ENCODE measurements around the gene CABP4. TPM values are rescaled to one million over a fixed set of nuclear protein-coding genes. Genes with fewer than 3 reads are reported as not detected.
"Not testable (repeated sequence)": the region's sequence is repeated elsewhere in the genome, so short reads cannot be mapped to it uniquely, and the experiment has no call there.

CABP4 gene
- total RNA-seq, 1 donor from 2014 or later = 1.3 TPM

GRCh38 chr11:67452141-67452952 is 2.8 kb upstream of the CABP4 start, which contains the start of gene GPR152:
GPR152 (minus strand) TSS chr11:67452729; CDS start chr11:67452724, 5 bp downstream.
- DNase-seq (ENCODE audit: extremely low read depth, low read depth, low spot score) = no peak

- no peak for DNase-seq (ENCODE audit: extremely low read depth, low read depth, low spot score)
These were observed 1.1 kb upstream of the CABP4 start for GRCh38 chr11:67453816-67454732.

GRCh38 chr11:67456068-67456705 is 1.0 kb downstream of the CABP4 start:
- DNase-seq (ENCODE audit: extremely low read depth, low read depth, low spot score) = no peak

GRCh38 chr11:67457453-67457852 is 2.3 kb downstream of the CABP4 start:
- no peak for DNase-seq (ENCODE audit: extremely low read depth, low read depth, low spot score)

GRCh38 chr11:67458266-67458665 is 3.1 kb downstream of the CABP4 start:
- DNase-seq (ENCODE audit: extremely low read depth, low read depth, low spot score) = no peak

GRCh38 chr11:67463186-67463585 is 8.0 kb downstream of the CABP4 start:
- DNase-seq (ENCODE audit: extremely low read depth, low read depth, low spot score) = no peak

GRCh38 chr11:67463680-67464410 is 8.7 kb downstream of the CABP4 start:
- no peak for DNase-seq (ENCODE audit: extremely low read depth, low read depth, low spot score)

GRCh38 chr11:67464411-67465188 is 9.4 kb downstream of the CABP4 start:
- no peak for DNase-seq (ENCODE audit: extremely low read depth, low read depth, low spot score)

- no peak for DNase-seq (ENCODE audit: extremely low read depth, low read depth, low spot score)
These were observed 10.0 kb downstream of the CABP4 start for GRCh38 chr11:67465189-67465510.

- not testable (repeated sequence) for DNase-seq (ENCODE audit: extremely low read depth, low read depth, low spot score)
These were observed 10.4 kb downstream of the CABP4 start for GRCh38 chr11:67465530-67465929.

GRCh38 chr11:67466367-67466766 is 11.2 kb downstream of the CABP4 start:
- no peak for DNase-seq (ENCODE audit: extremely low read depth, low read depth, low spot score)

- DNase-seq (ENCODE audit: extremely low read depth, low read depth, low spot score) = no peak
These were observed 12.0 kb downstream of the CABP4 start for GRCh38 chr11:67466962-67467771.

- DNase-seq (ENCODE audit: extremely low read depth, low read depth, low spot score) = no peak
These were observed 12.9 kb downstream of the CABP4 start for GRCh38 chr11:67468056-67468455.

GRCh38 chr11:67468456-67468758 is 13.3 kb downstream of the CABP4 start:
- DNase-seq (ENCODE audit: extremely low read depth, low read depth, low spot score) = no peak

GRCh38 chr11:67468759-67469507 is 13.8 kb downstream of the CABP4 start, which contains the start of gene TMEM134:
TMEM134 (minus strand) TSS chr11:67469251; CDS start chr11:67469192, 59 bp downstream.
- peak; percentile 14 for DNase-seq (ENCODE audit: extremely low read depth, low read depth, low spot score)

GRCh38 chr11:67469508-67469811 is 14.3 kb downstream of the CABP4 start:
- DNase-seq (ENCODE audit: extremely low read depth, low read depth, low spot score) = no peak

- DNase-seq (ENCODE audit: extremely low read depth, low read depth, low spot score) = no peak
These were observed 15.3 kb downstream of the CABP4 start for GRCh38 chr11:67470337-67471002.

- no peak for DNase-seq (ENCODE audit: extremely low read depth, low read depth, low spot score)
These were observed 17.7 kb downstream of the CABP4 start for GRCh38 chr11:67472882-67473281.

Measured in glomerular endothelial cell (primary cell).